HG03095 (cell line): ENCODE results near the gene GDF9.

ENCODE experiments used
- ATAC-seq: cut with Tn5 transposase; IDR thresholded peaks from one replicate; pipeline ENCODE4 v1.9.1; 2021; ENCODE audit warnings: moderate library complexity; ENCODE audit not compliant: unreplicated experiment

The GDF9 gene

DNA sequence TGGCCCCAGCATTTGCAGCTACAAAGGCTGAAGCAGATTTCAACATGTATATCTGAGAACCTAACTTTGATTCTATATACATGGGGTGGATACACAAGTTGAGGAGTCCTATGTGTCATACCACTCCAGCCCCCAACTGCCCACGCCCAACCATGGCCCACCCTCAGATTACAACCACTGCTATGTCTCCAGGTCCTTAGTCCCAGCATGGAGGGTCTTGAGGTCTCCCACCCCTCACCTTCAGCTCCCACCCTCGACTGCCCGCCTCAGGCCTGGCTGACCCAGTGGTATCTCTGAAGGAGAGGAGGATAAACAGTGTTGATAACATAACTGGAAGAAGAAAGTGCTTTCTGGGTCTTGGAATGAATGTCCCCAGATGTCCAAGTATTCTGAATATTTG is 44.9 kb downstream of the GDF9 start:
- ATAC-seq, result no peak

DNA sequence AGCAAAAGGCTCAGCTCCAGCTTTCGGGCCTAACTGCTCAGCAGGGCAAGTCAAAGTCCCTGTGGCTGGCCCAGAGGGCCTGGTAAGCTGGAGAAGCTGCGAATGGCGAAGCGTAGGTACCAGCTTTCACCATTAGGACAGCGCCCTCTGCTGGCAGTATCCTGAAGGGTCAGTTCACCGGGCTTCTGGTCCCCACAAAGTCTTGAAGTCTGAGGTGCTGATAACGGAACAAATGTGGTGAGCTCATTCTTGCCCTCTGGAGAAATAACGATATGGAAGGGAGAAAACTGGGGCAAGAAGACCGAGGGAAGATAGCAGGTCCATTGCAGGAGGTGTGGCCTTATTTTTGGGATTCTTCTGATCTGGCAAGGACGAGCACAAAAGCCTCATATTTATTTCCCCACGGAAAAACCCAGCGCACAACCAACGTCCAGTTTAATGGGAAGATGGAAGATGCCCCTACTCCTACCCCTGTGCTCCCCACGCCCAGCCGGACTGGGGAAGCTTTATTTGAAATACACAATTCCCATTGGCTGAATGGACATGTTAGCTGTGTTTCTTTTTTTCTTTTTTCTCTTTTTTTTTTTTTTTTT is 46.0 kb downstream of the GDF9 start:
- ATAC-seq, result no peak

DNA sequence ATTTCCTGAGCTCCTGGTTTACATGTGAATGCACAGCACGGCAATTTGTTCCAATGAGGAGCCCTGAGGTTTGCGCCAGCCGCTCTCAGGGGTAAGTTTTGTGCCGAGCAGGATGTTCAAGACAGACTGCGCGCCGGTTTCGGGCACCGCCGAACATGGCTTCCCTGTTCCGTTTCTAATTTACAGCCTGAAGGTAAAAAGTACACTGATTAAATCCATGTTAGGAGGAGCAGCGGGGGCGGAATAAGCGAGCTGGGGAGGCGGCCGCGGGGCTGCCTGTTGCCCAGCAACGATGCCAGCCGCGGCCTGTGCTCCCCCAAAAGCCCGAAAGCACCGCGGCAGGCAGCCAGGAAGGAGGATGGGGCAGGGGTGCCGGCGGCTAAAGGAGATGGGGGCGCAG is 46.8 kb downstream of the GDF9 start:
- ATAC-seq, result no peak

DNA sequence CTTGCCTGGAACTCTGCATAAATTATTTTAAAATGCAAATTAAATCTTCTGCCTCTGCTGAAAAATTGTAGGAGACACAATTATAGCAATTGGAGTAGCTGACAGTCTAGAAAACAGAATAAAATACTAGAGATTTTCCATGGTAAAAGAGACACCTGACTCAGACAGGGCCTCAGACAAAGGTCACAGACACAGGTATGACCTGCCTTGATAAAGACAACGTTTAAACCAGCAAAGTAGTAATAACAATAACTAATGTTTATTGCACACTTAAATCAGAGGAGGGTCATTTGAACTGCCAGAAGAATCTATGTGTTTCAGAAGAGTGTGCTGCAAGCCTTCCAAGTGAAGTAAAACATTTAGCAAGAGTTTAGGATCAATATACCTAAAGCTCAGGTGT is 49.3 kb downstream of the GDF9 start:
- no peak for ATAC-seq

DNA sequence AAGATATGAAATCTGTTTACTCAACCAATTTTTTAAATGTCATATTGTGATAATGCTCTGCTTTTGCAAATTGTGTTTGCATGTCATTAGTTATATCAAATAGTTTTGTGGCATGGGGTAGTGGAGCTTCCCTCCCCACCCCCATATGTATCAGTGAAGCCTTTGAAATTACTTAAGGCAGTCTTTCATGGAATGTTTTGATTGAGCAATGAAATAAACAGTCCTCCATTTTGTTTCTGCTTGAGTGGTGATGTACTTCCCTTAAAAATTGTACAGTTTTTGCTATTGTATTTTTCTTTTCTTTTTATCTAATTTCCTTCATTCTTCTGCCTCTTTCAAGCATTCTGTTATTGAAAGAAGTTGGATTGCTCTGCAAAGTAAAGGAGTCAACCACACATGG is 49.7 kb downstream of the GDF9 start:
- ATAC-seq, result no peak

DNA sequence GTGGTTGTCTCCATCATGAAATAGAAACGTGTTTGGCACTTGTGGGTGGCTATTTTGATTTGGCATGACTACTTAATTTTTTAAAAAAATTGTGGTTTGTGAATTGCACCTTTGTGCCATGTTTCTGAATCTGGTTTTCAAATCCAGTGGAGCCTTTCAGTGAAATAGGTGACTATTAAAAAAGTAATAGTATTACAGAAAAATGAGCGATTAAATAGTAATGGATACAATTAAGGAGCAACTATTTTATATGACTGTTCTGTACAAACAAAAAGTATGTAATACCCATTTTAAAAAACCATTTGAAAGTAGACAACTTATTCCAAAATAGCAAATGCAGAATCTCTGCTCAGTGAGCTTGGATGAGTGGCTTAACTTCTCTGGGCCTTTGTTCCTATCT is 50.2 kb downstream of the GDF9 start:
- ATAC-seq, result no peak

DNA sequence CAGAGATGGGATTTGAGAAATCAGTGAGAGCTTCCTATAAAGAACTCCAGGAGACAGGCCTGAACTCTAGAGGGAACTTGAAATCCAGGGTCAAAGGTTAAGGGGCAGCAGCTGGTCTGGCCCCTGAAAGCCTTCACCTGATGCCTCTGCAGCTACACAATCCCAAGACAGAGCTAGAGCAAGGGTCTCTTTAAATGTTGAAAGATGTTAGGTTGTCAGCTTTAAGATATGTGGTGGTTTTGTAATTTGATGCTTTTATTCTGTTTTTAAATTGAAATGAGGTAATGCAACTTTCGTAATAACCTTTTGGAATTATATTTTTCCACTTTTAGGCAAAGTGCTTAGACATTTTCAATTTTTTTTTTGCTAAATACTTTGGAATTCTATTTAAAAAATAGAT is 50.8 kb downstream of the GDF9 start:
- ATAC-seq, result no peak

DNA sequence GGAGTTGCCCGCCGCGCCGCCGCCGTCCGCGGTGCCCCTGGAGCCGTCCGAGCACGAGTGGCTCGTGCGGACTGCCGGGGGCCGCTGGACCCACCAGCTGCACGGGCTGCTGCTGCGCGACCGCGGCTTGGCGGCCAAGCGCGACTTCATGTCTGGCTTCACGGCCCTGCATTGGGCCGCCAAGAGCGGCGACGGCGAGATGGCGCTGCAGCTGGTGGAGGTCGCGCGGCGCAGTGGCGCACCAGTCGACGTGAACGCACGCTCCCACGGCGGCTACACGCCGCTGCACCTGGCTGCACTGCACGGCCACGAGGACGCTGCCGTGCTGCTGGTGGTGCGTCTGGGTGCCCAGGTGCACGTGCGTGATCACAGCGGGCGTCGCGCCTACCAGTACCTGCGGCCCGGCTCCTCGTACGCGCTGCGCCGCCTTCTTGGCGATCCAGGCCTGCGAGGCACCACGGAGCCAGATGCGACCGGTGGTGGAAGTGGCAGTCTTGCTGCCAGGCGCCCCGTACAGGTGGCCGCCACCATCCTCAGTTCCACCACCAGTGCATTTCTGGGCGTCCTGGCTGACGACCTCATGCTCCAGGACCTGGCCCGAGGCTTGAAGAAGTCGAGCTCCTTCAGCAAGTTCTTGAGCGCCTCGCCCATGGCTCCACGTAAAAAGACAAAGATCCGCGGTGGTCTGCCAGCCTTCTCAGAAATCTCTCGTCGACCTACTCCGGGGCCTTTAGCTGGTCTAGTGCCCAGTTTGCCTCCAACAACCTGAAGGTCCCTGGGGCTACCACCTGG is 51.6 kb downstream of the GDF9 start:
- no peak for ATAC-seq

DNA sequence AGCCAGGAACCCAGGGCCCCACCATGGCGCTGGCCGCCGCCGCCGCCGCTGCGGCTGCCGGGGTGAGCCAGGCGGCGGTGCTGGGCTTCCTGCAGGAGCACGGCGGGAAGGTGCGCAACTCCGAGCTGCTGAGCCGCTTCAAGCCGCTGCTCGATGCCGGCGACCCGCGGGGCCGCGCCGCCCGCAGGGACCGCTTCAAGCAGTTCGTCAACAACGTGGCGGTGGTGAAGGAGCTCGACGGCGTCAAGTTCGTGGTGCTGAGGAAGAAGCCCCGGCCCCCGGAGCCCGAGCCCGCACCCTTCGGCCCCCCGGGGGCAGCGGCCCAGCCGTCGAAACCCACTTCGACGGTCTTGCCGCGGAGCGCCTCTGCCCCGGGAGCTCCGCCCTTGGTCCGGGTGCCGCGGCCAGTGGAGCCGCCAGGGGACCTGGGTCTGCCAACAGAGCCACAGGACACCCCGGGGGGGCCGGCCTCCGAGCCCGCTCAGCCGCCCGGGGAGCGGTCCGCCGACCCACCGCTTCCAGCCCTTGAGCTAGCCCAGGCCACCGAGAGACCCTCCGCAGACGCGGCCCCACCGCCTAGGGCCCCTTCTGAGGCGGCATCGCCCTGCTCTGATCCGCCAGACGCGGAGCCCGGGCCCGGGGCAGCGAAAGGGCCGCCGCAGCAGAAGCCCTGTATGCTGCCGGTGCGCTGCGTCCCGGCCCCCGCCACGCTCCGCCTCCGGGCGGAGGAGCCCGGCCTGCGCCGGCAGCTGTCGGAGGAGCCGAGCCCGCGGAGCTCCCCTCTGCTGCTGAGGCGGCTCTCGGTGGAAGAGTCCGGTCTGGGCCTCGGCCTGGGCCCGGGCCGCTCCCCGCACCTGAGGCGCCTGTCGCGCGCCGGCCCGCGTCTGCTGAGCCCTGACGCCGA is 52.4 kb downstream of the GDF9 start:
- no peak for ATAC-seq

DNA sequence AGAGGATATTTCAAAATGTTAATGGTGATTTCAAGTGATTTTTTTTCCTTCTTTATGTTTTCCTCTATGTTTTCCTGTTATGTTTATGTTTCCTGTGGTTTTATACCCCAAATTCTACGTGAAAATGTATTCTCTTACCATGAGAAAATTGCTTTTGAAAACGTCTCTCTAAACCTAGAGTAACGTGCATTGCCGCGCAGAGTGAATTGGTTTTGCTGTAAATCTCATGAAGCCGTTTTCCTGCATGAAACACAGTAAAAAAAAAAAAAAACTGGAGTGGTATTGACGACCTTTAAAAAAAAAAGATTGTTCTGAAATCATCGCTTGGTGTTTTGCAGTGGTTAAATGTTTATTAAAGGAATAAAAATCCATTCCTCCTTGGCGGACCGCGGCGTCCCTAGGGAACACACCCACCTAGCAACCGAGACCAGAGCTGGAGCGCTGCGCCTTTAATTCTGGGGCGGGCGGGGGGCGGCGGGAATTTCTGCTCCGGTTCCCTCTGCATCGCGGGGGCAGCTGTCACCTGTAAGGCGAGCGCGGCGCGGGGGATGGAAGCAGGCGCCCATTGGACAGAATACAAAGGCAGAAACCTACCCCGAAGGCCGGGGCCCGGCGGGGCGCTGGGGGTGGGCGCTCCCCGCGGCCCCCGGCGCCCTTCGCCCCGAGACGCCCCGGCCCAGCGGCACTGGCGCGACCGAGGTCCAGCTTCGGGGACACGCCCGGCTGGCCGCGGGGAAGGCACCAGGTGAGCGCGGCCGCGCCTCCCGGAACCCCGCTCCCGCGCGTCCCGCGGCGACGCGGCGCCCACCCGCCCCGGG is 53.3 kb downstream of the GDF9 start, which contains the start of gene SOWAHA:
SOWAHA (plus strand) TSS at position 522 of the 818 bp plus-strand sequence. CDS start 320 bp downstream, outside the sequence.
- no peak for ATAC-seq

DNA sequence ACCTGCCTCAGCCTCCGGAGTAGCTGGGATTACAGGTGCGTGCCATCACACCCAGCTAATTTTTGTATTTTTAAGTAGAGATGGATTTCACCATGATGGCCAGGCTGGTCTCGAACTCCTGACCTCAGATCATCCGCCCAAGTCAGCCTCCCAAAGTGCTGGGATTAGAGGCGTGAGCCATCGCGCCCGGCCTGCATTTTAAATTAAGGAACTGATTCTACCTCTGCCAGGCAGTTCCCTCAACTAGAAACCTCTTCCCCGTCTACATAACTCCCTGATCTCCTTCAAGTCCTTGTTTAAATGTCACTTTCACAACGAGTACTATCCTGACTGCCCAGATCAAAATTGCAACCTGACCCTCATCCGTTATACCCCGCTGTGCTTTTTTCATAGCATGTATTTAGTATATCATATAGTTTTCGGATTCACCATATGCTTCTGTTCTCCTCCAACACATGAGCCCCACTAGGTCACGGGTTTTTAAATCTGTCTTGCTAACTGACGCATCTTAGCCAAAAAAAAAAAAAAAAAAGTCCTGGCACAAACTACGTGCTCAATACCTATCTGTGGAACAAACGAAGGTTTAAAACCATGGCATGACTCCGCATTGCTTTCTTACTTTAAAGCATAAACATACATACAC is 54.0 kb downstream of the GDF9 start:
- ATAC-seq, result no peak
